ENCODE results near the gene PEX11B. TPM values are rescaled to one million over a fixed set of nuclear protein-coding genes. Genes with fewer than 3 reads are reported as not detected.

PEX11B gene
- total RNA-seq, 1 donor from 2014 or later: 26.6 TPM

DNA sequence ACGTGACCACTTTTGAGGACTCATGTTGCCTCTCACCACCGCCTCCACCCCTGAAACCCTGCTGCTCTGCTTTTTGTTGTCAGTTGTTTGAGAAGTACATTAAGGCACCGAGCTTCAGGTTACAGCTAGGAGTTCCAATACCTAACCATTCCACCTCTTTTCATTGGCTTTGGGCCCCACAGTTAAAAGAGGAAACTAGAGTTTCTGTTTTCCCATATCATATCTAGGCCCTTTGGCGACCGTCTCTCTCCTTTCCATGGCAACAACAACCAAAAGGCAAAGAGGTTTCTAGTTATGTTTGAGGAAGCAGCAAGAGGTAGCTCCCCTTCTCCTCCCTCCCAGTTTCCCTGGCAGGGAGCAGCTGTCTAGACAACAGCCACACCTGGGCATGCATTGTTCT, 38.7 kb downstream of the PEX11B start:
- Histone ChIP-seq H3K4me1 (ENCODE audit: control insufficient read depth in 3 of 3, insufficient read depth in 3 of 3, low read length in 3 of 3) (no peaks in the 10 kb centered on the region), H3K36me3 (ENCODE audit: control insufficient read depth in 3 of 3, insufficient read depth in 3 of 3, low read length in 3 of 3) (no peaks in the 10 kb centered on the region), H3K9me3 (ENCODE audit: control insufficient read depth in 3 of 3, low read length in 3 of 3) (no peaks in the 10 kb centered on the region), H3K4me3 (ENCODE audit: low read length in 3 of 3) (no peak overlapping the region), H3K27me3 (ENCODE audit: control insufficient read depth in 3 of 3, insufficient read depth in 3 of 3, low read length in 3 of 3) (peaks cover 0 to under 1% (median 0%) of the 10 kb centered on the region in 3 donors), H3K9ac (ENCODE audit: low read depth in 1 of 3, low read length in 3 of 3) (no peak overlapping the region), H3K27ac (ENCODE audit: low read depth, low read length) (no peak overlapping the region)

DNA sequence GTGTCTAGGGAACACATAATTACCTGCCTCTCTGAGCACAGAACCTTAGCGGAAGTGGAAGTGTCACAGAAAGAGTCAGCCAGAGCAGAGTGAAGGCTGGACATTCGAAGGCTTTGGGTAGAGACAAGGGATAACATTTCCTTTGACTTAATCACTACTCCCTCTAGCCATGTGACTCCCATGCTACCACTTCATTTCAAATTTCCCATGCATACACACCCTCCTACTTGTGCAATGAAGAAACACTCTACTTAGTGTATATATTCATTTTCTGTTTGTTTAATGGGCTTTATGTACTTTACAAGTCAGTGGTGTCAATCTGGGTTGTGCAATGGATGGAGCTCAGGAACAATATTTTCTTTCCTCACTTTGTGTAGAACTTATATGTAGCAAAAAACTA, 39.8 kb downstream of the PEX11B start:
- no peaks in the 10 kb centered on the region for H3K9me3 ChIP-seq (ENCODE audit: control insufficient read depth in 3 of 3, low read length in 3 of 3)
- no peaks in the 10 kb centered on the region for H3K4me1 ChIP-seq (ENCODE audit: control insufficient read depth in 3 of 3, insufficient read depth in 3 of 3, low read length in 3 of 3)
- no peaks in the 10 kb centered on the region for H3K27me3 ChIP-seq (ENCODE audit: control insufficient read depth in 3 of 3, insufficient read depth in 3 of 3, low read length in 3 of 3)
- H3K36me3 ChIP-seq (ENCODE audit: control insufficient read depth in 3 of 3, insufficient read depth in 3 of 3, low read length in 3 of 3): no peaks in the 10 kb centered on the region
- H3K4me3 ChIP-seq (ENCODE audit: low read length in 3 of 3): no peak overlapping the region
- no peak overlapping the region for H3K27ac ChIP-seq (ENCODE audit: low read depth, low read length)
- H3K9ac ChIP-seq (ENCODE audit: low read depth in 1 of 3, low read length in 3 of 3): no peak overlapping the region

DNA sequence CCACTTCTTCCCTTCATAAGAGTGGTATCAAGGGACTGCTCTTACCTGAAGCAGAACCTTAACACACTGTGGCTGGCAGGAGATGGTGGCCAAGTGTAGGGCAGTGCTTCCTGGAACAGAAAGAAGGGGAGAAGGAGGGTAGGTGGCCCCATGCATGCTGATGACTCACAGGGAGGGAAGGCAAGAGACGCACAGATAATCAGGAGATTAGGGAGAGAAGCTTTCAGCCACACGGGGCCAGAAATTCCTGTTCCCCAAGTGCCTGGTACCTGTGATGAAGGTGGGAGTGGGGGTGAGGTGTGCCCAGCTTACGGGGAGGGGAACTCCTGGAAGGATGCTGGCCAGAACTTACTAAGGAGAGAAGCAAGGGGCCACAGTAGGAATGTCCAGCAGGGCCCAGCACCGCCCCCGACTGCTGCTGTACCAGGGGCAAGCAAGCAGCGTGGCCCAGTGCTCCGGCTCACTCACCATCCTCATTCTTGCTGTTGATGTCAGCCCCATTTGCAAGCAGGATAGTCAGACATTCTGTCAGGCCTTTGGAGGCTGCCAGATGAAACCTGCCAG, 40.5 kb downstream of the PEX11B start:
- no peak overlapping the region for H3K4me3 ChIP-seq (ENCODE audit: low read length in 3 of 3)
- peaks cover 2 to 3% (median 2%) of the 10 kb centered on the region in 3 donors for H3K4me1 ChIP-seq (ENCODE audit: control insufficient read depth in 3 of 3, insufficient read depth in 3 of 3, low read length in 3 of 3)
- no peaks in the 10 kb centered on the region for H3K27me3 ChIP-seq (ENCODE audit: control insufficient read depth in 3 of 3, insufficient read depth in 3 of 3, low read length in 3 of 3)
- no peak overlapping the region for H3K9ac ChIP-seq (ENCODE audit: low read depth in 1 of 3, low read length in 3 of 3)
- no peak overlapping the region for H3K27ac ChIP-seq (ENCODE audit: low read depth, low read length)
- H3K36me3 ChIP-seq (ENCODE audit: control insufficient read depth in 3 of 3, insufficient read depth in 3 of 3, low read length in 3 of 3): no peaks in the 10 kb centered on the region
- no peaks in the 10 kb centered on the region for H3K9me3 ChIP-seq (ENCODE audit: control insufficient read depth in 3 of 3, low read length in 3 of 3)

DNA sequence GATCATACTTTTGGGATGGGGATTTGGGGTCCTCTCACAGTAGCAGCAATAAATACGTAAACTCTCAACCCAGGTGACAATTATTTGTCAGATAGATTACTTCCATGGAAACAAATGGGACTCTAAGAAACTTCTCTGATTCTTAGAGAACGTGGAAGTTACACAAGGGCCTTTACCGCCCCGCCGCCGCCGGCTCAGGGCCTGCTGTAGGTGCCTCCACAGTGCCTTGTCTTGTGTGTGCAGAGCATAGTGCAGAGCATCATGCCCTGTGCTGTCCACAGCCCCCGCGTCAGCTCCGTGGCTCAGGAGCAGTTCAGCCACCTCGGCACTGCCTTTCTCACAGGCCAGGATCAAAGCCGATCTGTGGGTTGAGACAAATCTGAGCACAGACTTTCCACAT, 43.9 kb downstream of the PEX11B start:
- H3K9me3 ChIP-seq (ENCODE audit: control insufficient read depth in 3 of 3, low read length in 3 of 3): no peaks in the 10 kb centered on the region
- H3K27me3 ChIP-seq (ENCODE audit: control insufficient read depth in 3 of 3, insufficient read depth in 3 of 3, low read length in 3 of 3): no peaks in the 10 kb centered on the region
- H3K9ac ChIP-seq (ENCODE audit: low read depth in 1 of 3, low read length in 3 of 3): no peak overlapping the region
- peaks cover 17 to 23% (median 18%) of the 10 kb centered on the region in 3 donors for H3K4me1 ChIP-seq (ENCODE audit: control insufficient read depth in 3 of 3, insufficient read depth in 3 of 3, low read length in 3 of 3)
- H3K4me3 ChIP-seq (ENCODE audit: low read length in 3 of 3): no peak overlapping the region
- no peak overlapping the region for H3K27ac ChIP-seq (ENCODE audit: low read depth, low read length)
- no peaks in the 10 kb centered on the region for H3K36me3 ChIP-seq (ENCODE audit: control insufficient read depth in 3 of 3, insufficient read depth in 3 of 3, low read length in 3 of 3)

DNA sequence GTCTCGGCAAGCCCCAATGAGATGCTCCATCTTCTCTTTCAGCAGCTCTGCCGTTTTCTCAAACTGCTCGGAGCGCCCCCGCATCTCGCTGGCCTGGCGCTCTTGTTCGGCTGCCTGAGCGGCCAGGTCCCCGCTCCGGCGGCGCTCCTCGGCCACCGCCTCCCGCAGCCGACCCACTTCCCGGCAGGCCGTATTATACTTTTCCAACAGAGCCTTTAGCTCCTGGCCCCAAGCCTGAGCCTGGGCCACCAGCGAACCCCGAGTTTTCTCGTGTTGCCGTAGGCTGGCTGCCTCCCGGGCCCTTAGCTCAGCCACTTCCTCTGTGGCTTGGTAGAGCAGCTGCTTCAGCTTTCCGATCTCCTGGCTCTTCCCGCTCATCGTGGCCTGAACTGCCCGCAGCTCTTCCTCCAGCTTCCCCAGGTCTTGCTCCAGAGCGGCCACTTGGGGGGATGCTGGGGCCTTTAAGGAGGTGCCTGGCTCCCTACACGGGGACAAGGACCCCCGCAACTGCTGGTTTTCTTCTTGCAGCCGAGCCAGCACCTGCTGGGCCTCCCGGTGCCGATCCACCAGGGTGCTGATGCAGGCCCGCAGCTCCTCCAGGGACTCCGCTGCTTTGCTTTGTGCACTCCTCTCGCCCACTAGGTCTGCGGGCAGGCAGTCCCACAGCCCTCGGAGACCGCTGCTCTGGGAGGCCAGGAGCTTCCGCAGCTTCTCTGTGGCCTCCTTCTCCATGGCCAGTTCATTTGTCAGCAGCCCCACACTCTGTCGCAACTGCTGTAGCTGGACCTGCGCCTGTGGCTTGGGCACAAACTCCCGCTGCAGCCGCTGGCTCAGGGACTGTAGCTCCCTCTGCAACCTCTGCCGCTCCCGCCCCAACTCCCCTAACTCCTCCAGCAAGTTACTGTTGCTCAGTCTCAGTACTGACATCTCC, 46.3 kb downstream of the PEX11B start:
- H3K9me3 ChIP-seq (ENCODE audit: control insufficient read depth in 3 of 3, low read length in 3 of 3): no peaks in the 10 kb centered on the region
- H3K27ac ChIP-seq (ENCODE audit: low read depth, low read length): peak overlapping the region; percentile 61
- H3K36me3 ChIP-seq (ENCODE audit: control insufficient read depth in 3 of 3, insufficient read depth in 3 of 3, low read length in 3 of 3): peaks cover 2 to 8% (median 8%) of the 10 kb centered on the region in 3 donors
- peak overlapping the region; percentile 81 to 86 (median 83) for H3K4me3 ChIP-seq (ENCODE audit: low read length in 3 of 3)
- H3K27me3 ChIP-seq (ENCODE audit: control insufficient read depth in 3 of 3, insufficient read depth in 3 of 3, low read length in 3 of 3): no peaks in the 10 kb centered on the region
- peak overlapping the region; percentile 75 to 87 (median 82) for H3K9ac ChIP-seq (ENCODE audit: low read depth in 1 of 3, low read length in 3 of 3)
- peaks cover 17 to 23% (median 18%) of the 10 kb centered on the region in 3 donors for H3K4me1 ChIP-seq (ENCODE audit: control insufficient read depth in 3 of 3, insufficient read depth in 3 of 3, low read length in 3 of 3)

DNA sequence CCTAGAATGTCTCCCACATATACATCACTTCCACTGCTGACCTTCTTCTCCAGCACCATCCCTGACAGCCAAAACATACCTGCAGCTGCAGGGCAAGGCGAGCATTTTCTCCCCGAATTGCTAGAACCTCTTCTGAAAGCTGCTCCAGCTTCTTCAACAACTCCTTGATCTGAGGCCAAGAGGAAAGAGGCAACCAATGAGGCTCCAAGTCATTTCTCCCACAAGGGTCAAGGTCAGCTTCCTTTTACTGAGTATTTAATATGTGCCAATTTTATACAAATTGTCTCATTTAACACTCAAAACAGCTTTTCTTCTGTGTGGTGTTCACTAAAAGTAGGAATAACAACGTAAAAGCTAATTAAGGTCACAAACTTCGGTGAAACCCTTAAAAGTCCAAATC, 50.3 kb downstream of the PEX11B start:
- Histone ChIP-seq H3K9me3 (ENCODE audit: control insufficient read depth in 3 of 3, low read length in 3 of 3) (no peaks in the 10 kb centered on the region), H3K36me3 (ENCODE audit: control insufficient read depth in 3 of 3, insufficient read depth in 3 of 3, low read length in 3 of 3) (peaks cover 2 to 17% (median 16%) of the 10 kb centered on the region in 3 donors), H3K27me3 (ENCODE audit: control insufficient read depth in 3 of 3, insufficient read depth in 3 of 3, low read length in 3 of 3) (no peaks in the 10 kb centered on the region), H3K4me3 (ENCODE audit: low read length in 3 of 3) (no peak overlapping the region), H3K9ac (ENCODE audit: low read depth in 1 of 3, low read length in 3 of 3) (no peak overlapping the region), H3K4me1 (ENCODE audit: control insufficient read depth in 3 of 3, insufficient read depth in 3 of 3, low read length in 3 of 3) (peaks cover 17 to 22% (median 18%) of the 10 kb centered on the region in 3 donors), H3K27ac (ENCODE audit: low read depth, low read length) (no peak overlapping the region)

DNA sequence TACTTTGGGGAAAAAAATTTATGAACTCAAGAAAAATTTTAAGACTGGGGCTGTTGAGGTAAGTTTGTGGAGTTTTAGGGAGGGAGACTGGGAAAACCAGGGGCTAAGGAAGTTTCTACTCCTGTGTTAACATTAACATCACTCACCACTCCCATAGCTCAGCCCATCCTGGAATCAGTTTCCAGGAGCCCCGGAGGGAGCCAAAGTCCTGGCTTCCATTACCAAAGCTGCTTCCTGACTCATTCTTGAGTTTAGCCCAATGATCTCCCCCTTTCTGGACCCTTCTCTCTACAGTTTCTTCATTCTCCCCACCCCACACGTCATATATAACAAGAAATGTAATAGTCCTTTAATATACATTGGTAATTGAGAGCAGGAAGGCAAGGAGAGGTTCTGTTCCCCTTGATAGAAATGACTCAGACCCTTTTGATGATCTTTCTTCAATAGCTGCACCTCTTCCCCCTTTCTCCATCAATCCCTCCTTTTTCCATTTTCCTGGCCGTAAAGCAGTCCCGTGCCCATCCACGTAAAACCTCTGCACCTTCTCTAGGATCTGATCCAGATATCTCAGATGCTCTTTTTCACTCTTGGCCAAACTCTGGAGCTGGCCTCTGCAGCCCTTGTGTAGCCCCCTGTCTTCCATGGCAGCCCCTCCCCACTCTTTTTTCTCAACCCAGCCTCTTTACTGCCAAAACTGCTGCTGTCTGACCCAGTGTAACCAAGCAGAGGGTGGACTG, 55.1 kb downstream of the PEX11B start:
- H3K4me3 ChIP-seq (ENCODE audit: low read length in 3 of 3): no peak overlapping the region
- H3K9me3 ChIP-seq (ENCODE audit: control insufficient read depth in 3 of 3, low read length in 3 of 3): no peaks in the 10 kb centered on the region
- H3K4me1 ChIP-seq (ENCODE audit: control insufficient read depth in 3 of 3, insufficient read depth in 3 of 3, low read length in 3 of 3): peaks cover 4 to 10% (median 5%) of the 10 kb centered on the region in 3 donors
- H3K36me3 ChIP-seq (ENCODE audit: control insufficient read depth in 3 of 3, insufficient read depth in 3 of 3, low read length in 3 of 3): peaks cover 2 to 17% (median 16%) of the 10 kb centered on the region in 3 donors
- no peaks in the 10 kb centered on the region for H3K27me3 ChIP-seq (ENCODE audit: control insufficient read depth in 3 of 3, insufficient read depth in 3 of 3, low read length in 3 of 3)
- no peak overlapping the region for H3K9ac ChIP-seq (ENCODE audit: low read depth in 1 of 3, low read length in 3 of 3)
- no peak overlapping the region for H3K27ac ChIP-seq (ENCODE audit: low read depth, low read length)

Other genes with a start within 250 kb of the PEX11B start
- gene PDZK1, start 211.3 kb downstream of the PEX11B start, total RNA-seq: under 0.01 TPM
- gene CD160, start 199.2 kb downstream of the PEX11B start, total RNA-seq: under 0.01 TPM
- gene RNF115, start 94.6 kb downstream of the PEX11B start, total RNA-seq: 13.6 TPM
- 22.4 TPM for gene POLR3C, start 94.5 kb downstream of the PEX11B start, total RNA-seq
- gene NUDT17, start 73.1 kb downstream of the PEX11B start, total RNA-seq: 8.9 TPM
- gene PIAS3, start 59.6 kb downstream of the PEX11B start, total RNA-seq: 5.7 TPM
- 1.6 TPM for gene ANKRD35, start 32.9 kb downstream of the PEX11B start, total RNA-seq
- gene ITGA10, start 8.7 kb downstream of the PEX11B start, total RNA-seq: 3.1 TPM
- 36.5 TPM for gene RBM8A, start 8.8 kb upstream of the PEX11B start, total RNA-seq
- 16.2 TPM for gene LIX1L, start 39.3 kb upstream of the PEX11B start, total RNA-seq
- gene ANKRD34A, start 45.9 kb upstream of the PEX11B start, total RNA-seq: under 0.01 TPM
- gene POLR3GL, start 46.0 kb upstream of the PEX11B start, total RNA-seq: 17.7 TPM
- gene TXNIP, start 77.9 kb upstream of the PEX11B start, total RNA-seq: 536 TPM
- gene HJV, start 103.0 kb upstream of the PEX11B start, total RNA-seq: 439 TPM
- gene NBPF10, start 226.1 kb upstream of the PEX11B start, total RNA-seq: 1.6 TPM

Measured in skeletal muscle tissue (tissue), 4 donors.